ENCODE measurements around the gene SUCNR1.
"Not testable (repeated sequence)": the region's sequence is repeated elsewhere in the genome, so short reads cannot be mapped to it uniquely, and the experiment has no call there.

The SUCNR1 gene

DNA sequence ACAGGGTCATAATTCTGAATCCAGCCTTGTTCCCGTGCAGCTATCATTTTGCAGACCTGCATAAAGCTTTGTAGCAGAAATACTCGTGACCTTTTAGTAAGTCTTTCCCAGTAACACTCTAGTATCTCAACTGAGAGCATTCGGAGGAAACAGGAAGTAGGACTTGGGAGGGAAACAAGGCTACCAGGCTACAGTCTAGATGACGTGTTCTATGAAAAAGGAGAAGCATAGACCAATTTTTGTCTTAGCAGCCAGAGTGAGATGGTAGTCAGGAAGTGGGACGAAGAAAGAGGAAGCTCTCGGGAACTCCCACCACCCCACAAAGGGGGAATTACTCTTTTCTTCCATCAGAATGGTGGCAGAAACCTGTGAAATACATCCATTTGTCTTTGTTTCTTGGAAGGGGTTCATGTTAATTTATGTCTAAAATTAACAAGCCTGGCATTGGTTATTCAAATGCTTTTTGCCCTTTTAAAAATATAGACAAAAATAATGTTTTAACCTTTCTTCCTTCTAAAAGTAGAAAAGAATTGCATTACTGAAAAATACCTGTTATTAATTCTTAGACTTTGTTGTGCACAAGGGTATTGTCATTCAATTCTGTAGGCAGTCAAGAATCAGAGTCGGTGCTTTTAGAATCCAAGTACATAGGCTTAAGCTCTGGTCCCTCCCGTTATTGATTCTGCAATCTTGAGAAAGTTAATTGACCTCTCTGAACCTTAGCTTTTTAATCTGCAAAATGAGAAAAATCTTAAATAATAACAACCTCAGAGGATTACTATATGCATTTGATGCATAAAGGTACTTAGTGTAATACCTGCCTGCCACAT lies 1.6 kb upstream of the SUCNR1 start:
- no peak for DNase-seq (ENCODE audit: low read depth in 1 of 2, low spot score in 1 of 2)

GRCh38 chr3:151874079-151874478 lies 636 bp downstream of the SUCNR1 start:
- DNase-seq (ENCODE audit: low read depth in 1 of 2, low spot score in 1 of 2): not testable (repeated sequence)

DNA sequence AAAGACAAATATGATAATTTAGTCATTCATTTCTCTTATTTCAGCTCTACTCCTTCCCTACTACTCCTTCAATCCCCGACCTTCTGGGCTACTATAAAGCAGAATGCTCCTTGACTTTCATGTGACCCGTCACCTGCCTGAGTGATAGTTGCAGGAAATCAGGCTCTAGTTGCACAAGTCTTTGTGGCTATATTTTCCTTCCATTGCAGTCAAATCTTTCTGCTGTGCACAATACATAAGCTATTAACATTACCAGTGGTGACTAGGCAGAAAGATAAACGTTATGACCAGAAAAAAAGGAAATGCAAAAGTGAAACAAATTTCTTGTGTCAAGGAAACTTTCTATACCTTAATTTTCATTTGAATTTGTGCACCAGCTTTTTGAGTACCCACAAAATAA lies 2.3 kb downstream of the SUCNR1 start:
- no peak for DNase-seq (ENCODE audit: low read depth in 1 of 2, low spot score in 1 of 2)

DNA sequence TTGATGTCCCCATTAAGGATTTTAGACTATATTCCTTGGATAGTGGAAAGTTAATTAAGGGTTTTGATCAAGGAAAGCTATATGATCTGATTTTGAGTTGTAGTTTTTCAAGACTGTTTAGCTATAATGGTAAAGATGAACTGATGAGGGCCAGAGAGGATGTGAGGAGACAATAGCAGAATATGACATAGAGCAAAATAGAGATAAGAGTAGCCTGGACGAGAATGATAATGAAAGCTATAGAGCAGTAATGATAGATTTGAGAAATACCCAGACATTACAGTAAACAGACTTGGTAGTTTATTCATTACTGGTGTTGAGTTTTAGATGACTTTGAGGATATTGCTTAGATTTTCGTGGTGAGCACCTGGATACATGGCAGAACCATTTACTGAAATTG lies 3.8 kb downstream of the SUCNR1 start:
- no peak for DNase-seq (ENCODE audit: low read depth in 1 of 2, low spot score in 1 of 2)

DNA sequence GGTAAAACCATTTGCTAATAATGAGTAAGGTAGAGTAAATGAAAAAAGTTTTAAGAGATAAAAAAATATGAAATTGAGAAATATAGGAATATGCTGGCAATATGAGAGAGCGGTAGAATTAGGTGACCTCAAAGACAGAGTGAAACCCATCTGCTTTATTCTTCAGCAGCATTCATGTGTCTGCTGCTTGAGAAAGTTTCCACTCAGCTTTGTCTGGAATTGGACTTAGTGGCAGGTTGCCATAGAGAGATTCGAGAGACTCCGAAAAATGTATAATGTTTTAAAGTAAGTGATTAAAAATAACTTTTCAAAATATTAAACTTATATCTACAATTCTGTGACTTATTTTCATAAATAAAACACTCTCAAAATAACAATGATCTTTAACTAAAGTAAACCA lies 5.0 kb downstream of the SUCNR1 start:
- DNase-seq (ENCODE audit: low read depth in 1 of 2, low spot score in 1 of 2): no peak

DNA sequence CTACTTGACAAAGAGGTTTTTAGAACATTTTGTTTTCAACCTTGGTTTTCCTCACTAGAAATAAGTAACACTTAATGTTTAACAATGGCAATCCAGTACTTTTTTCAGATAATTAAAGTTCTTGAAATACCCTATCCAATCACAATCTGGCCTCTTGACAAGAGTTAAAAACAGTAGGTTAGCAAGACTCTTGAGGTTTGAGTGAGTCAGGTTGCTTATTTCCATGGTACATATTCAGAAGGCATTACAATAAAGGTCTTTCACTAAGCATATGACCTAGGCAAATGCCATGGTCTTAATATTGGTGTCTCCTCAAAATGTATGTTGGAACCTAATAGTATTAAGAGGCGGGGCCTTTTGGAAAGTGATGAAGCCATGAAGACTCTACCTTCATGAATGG lies 5.6 kb downstream of the SUCNR1 start:
- DNase-seq (ENCODE audit: low read depth in 1 of 2, low spot score in 1 of 2): no peak

GRCh38 chr3:151879679-151880415 lies 6.4 kb downstream of the SUCNR1 start:
- DNase-seq (ENCODE audit: low read depth in 1 of 2, low spot score in 1 of 2): no peak

DNA sequence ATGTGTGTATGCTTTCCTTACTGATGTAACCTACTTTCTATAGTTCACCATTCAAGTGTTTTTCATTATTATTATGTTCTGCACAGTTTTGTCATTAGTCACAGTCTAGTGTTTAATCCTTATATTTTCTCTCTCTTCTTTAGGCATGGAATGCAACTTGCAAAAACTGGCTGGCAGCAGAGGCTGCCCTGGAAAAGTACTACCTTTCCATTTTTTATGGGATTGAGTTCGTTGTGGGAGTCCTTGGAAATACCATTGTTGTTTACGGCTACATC lies 6.9 kb downstream of the SUCNR1 start:
- no peak for DNase-seq (ENCODE audit: low read depth in 1 of 2, low spot score in 1 of 2)

- DNase-seq (ENCODE audit: low read depth in 1 of 2, low spot score in 1 of 2): no peak
Measured at GRCh38 chr3:151881137-151881536, 7.7 kb downstream of the SUCNR1 start.

DNA sequence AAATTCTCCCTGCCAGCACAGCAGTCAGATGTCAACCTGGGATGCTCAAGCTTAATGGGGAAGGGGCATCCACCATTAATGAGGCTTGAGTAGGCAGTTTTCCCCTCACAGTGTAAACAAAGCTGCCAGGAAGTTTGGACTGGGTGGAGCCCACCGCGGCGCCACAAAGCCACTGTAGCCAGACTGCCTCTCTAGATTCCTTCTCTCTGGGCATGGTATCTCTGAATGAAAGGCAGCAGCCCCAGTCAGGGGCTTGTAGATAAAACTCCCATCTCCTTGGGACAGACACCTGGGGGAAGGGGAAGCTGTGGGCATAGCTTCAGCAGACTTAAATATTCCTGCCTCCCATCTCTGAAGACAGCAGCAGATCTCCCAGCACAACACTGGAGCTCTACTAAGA lies 12.0 kb downstream of the SUCNR1 start:
- not testable (repeated sequence) for DNase-seq (ENCODE audit: low read depth in 1 of 2, low spot score in 1 of 2)

DNA sequence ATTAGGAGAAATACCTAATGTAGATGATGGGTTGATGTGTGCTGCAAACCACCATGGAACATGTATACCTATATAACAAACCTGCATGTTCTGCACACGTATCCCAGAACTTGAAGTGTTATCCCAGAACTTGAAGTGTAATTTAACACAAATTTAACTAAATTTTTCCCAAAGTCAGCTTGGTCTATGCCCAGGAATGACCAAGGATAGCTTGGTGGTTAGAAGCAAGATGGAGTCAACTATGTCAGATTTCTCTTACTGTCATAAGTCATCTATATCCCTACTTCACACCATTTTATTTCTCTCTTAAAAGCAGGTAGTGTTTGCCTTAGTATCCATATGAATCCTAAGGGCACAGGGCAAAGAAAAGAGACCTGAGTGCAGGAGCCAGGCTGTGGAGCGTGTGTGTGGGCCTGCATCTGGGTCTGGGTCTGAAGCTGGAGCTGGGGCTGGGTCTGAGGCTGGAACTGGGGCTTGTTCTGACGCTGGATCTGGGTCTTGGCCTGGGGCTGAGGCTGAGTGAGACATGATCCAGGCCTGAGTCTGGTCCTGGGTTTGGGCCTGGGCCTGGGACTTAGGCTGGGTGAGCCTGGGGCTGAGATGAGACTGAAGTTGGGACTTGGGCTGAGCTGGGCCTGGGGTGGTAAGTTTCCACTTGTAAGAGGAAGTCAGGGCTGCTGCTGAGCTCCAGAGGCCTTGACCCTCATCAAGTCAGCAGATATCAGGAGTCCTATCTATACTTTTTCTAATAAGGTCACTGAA lies 14.2 kb downstream of the SUCNR1 start:
- DNase-seq (ENCODE audit: low read depth in 1 of 2, low spot score in 1 of 2): not testable (repeated sequence)

- DNase-seq (ENCODE audit: low read depth in 1 of 2, low spot score in 1 of 2): no peak
Measured at GRCh38 chr3:151890721-151891141, 17.3 kb downstream of the SUCNR1 start.

GRCh38 chr3:151891721-151892120 lies 18.3 kb downstream of the SUCNR1 start:
- no peak for DNase-seq (ENCODE audit: low read depth in 1 of 2, low spot score in 1 of 2)

DNA sequence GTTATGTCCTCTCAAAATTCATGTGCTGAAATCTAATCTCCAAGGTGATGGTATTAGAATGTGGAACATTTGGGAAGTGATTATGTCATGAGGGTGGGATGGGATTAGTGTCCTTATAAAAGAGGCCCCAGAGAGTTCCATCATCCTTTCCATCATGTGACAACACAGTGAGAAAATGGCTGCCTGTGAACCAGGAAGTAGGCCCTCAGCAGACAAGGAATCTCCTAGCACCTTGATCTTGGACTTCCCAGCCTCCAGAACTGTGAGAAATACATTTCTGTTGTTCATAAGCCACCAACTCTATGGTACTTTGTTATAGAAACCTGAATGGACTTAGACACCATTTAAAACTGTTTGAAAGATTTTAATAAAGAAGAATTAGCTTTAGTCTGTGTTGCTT lies 20.8 kb downstream of the SUCNR1 start:
- DNase-seq (ENCODE audit: low read depth in 1 of 2, low spot score in 1 of 2): no peak

- DNase-seq (ENCODE audit: low read depth in 1 of 2, low spot score in 1 of 2): no peak
Measured at GRCh38 chr3:151895478-151896241, 22.2 kb downstream of the SUCNR1 start.

DNA sequence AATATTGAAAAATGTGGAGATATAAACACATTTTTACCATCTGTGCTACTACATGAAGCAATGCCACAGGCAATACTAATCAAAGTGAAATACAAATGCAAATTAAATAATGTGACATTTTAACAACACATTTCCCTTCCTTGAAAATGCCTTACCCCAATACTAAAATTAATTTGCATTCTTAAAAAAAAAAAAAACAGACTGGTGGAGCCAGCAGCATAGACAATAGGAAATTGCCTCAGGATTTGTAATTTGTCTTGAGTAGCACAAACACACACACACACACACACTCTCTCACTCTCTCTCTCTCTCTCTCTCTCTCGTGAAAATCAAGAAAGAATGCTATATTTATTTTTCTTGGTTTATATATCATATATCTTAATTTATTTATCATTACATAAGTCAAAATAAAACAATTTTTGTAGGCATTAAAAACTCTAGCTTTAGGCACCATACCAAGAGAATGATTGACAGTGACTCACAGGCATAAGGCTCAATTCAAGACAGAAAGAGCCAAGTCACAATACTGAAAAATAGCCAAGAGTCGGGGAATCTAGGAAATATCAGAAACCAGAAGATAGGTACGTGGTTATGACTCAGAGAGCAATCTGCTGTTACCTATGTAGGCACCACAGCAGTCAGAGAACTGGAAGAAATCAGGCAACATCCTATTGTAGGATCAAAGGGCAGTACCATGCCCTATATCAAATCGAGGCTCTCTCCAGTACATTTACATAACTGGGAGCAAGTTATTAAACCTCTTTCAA lies 23.0 kb downstream of the SUCNR1 start:
- no peak for DNase-seq (ENCODE audit: low read depth in 1 of 2, low spot score in 1 of 2)

- DNase-seq (ENCODE audit: low read depth in 1 of 2, low spot score in 1 of 2): not testable (repeated sequence)
Measured at GRCh38 chr3:151898121-151898520, 24.7 kb downstream of the SUCNR1 start.

- not testable (repeated sequence) for DNase-seq (ENCODE audit: low read depth in 1 of 2, low spot score in 1 of 2)
Measured at GRCh38 chr3:151898564-151899261, 25.3 kb downstream of the SUCNR1 start.

DNA sequence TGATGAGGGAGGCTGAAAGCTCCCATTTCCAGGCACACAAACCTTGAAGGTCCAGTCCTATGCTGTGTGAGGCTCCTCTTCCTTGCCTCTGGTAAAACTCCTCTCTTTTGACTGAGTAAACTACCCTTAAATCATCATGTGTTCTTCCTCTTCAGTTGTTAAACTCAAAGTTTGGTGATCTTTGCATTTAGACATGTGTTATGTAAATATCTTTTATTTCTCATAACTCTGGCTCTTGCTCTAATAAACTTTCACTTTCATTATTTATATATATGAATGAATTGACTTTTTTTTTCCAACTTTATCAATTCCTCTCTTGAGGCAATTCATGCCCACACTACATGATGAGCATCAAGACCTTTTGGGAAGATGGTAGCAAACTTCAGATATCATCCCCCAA lies 26.6 kb downstream of the SUCNR1 start:
- DNase-seq (ENCODE audit: low read depth in 1 of 2, low spot score in 1 of 2): no peak

DNA sequence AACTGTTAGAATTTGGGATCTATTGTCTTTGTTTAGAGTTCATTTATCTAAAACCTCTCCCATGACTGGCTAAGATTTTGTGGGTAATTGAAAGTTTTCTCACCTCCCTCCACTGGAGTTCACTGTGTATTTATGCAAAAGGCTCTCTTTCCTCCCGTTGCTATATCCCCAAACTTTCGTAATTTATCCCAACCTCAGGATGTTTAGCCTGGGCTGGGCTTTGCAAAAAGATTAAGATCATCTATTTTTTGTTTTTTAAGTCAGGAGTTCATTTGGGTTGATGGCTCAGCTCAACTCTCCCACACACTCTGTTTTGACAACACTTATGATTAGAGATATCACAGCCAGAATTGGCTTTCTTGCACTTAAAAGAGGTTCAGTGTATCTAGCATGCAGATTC lies 27.0 kb downstream of the SUCNR1 start:
- DNase-seq (ENCODE audit: low read depth in 1 of 2, low spot score in 1 of 2): no peak
